Measurements from ENCODE around the gene KCNQ1.
A peak's percentile ranks its signal among the peaks of the same experiment; 100 is the strongest.

KCNQ1 gene

GRCh38 chr11:2415171-2415570 is 29.6 kb upstream of the KCNQ1 start:
- Histone ChIP-seq H3K4me1 (ENCODE audit: insufficient read depth, low read length) (peaks cover under 1% of the 10 kb centered on the region), H2AFZ (ENCODE audit: low read depth, low read length) (no peak overlapping the region), H3K4me3 (ENCODE audit: low read length) (no peak overlapping the region), H3K27me3 (ENCODE audit: insufficient read depth, low read length) (no peaks in the 10 kb centered on the region), H3K9me3 (ENCODE audit: low read length) (no peaks in the 10 kb centered on the region), H3K36me3 (ENCODE audit: insufficient read depth, low read length) (no peaks in the 10 kb centered on the region)

- Histone ChIP-seq H3K36me3 (ENCODE audit: insufficient read depth, low read length) (no peaks in the 10 kb centered on the region), H3K27me3 (ENCODE audit: insufficient read depth, low read length) (no peaks in the 10 kb centered on the region), H3K4me3 (ENCODE audit: low read length) (no peak overlapping the region), H3K9me3 (ENCODE audit: low read length) (no peaks in the 10 kb centered on the region), H3K4me1 (ENCODE audit: insufficient read depth, low read length) (peaks cover 3% of the 10 kb centered on the region), H2AFZ (ENCODE audit: low read depth, low read length) (no peak overlapping the region)
Measured at GRCh38 chr11:2415601-2416380, 29.0 kb upstream of the KCNQ1 start.

GRCh38 chr11:2416765-2417164 is 28.0 kb upstream of the KCNQ1 start:
- Histone ChIP-seq H3K27me3 (ENCODE audit: insufficient read depth, low read length) (no peaks in the 10 kb centered on the region), H3K4me1 (ENCODE audit: insufficient read depth, low read length) (peaks cover 3% of the 10 kb centered on the region), H3K36me3 (ENCODE audit: insufficient read depth, low read length) (no peaks in the 10 kb centered on the region), H2AFZ (ENCODE audit: low read depth, low read length) (no peak overlapping the region), H3K9me3 (ENCODE audit: low read length) (no peaks in the 10 kb centered on the region), H3K4me3 (ENCODE audit: low read length) (no peak overlapping the region)

- H3K4me1 ChIP-seq (ENCODE audit: insufficient read depth, low read length): peaks cover 3% of the 10 kb centered on the region
- no peak overlapping the region for H2AFZ ChIP-seq (ENCODE audit: low read depth, low read length)
- no peaks in the 10 kb centered on the region for H3K36me3 ChIP-seq (ENCODE audit: insufficient read depth, low read length)
Measured at GRCh38 chr11:2417856-2418692, 26.7 kb upstream of the KCNQ1 start.

GRCh38 chr11:2418693-2419360 is 26.0 kb upstream of the KCNQ1 start:
- H2AFZ ChIP-seq (ENCODE audit: low read depth, low read length): no peak overlapping the region
- no peak overlapping the region for H3K4me3 ChIP-seq (ENCODE audit: low read length)
- H3K36me3 ChIP-seq (ENCODE audit: insufficient read depth, low read length): no peaks in the 10 kb centered on the region
- H3K4me1 ChIP-seq (ENCODE audit: insufficient read depth, low read length): peaks cover 3% of the 10 kb centered on the region
- no peaks in the 10 kb centered on the region for H3K27me3 ChIP-seq (ENCODE audit: insufficient read depth, low read length)
- H3K9me3 ChIP-seq (ENCODE audit: low read length): no peaks in the 10 kb centered on the region

More at GRCh38 chr11:2417856-2418692, 26.7 kb upstream of the KCNQ1 start:
- H3K4me3 ChIP-seq (ENCODE audit: low read length): no peak overlapping the region
- H3K9me3 ChIP-seq (ENCODE audit: low read length): no peaks in the 10 kb centered on the region
- H3K27me3 ChIP-seq (ENCODE audit: insufficient read depth, low read length): no peaks in the 10 kb centered on the region

GRCh38 chr11:2419638-2420501 is 24.9 kb upstream of the KCNQ1 start:
- peak overlapping the region; percentile 62 for H2AFZ ChIP-seq (ENCODE audit: low read depth, low read length)
- no peak overlapping the region for H3K4me3 ChIP-seq (ENCODE audit: low read length)
- H3K9me3 ChIP-seq (ENCODE audit: low read length): no peaks in the 10 kb centered on the region
- H3K4me1 ChIP-seq (ENCODE audit: insufficient read depth, low read length): peaks cover 3% of the 10 kb centered on the region
- H3K27me3 ChIP-seq (ENCODE audit: insufficient read depth, low read length): no peaks in the 10 kb centered on the region
- no peaks in the 10 kb centered on the region for H3K36me3 ChIP-seq (ENCODE audit: insufficient read depth, low read length)

GRCh38 chr11:2420502-2421225 is 24.1 kb upstream of the KCNQ1 start:
- no peaks in the 10 kb centered on the region for H3K27me3 ChIP-seq (ENCODE audit: insufficient read depth, low read length)
- H2AFZ ChIP-seq (ENCODE audit: low read depth, low read length): peak overlapping the region; percentile 62
- H3K36me3 ChIP-seq (ENCODE audit: insufficient read depth, low read length): no peaks in the 10 kb centered on the region
- H3K4me3 ChIP-seq (ENCODE audit: low read length): no peak overlapping the region
- no peaks in the 10 kb centered on the region for H3K9me3 ChIP-seq (ENCODE audit: low read length)
- peaks cover 3% of the 10 kb centered on the region for H3K4me1 ChIP-seq (ENCODE audit: insufficient read depth, low read length)

- no peak overlapping the region for H3K4me3 ChIP-seq (ENCODE audit: low read length)
- H3K36me3 ChIP-seq (ENCODE audit: insufficient read depth, low read length): no peaks in the 10 kb centered on the region
- H3K9me3 ChIP-seq (ENCODE audit: low read length): no peaks in the 10 kb centered on the region
- peaks cover 3% of the 10 kb centered on the region for H3K4me1 ChIP-seq (ENCODE audit: insufficient read depth, low read length)
- no peak overlapping the region for H2AFZ ChIP-seq (ENCODE audit: low read depth, low read length)
- H3K27me3 ChIP-seq (ENCODE audit: insufficient read depth, low read length): no peaks in the 10 kb centered on the region
Measured at GRCh38 chr11:2421226-2421994, 23.4 kb upstream of the KCNQ1 start.

- no peak overlapping the region for H2AFZ ChIP-seq (ENCODE audit: low read depth, low read length)
- H3K4me1 ChIP-seq (ENCODE audit: insufficient read depth, low read length): peaks cover 3% of the 10 kb centered on the region
- H3K27me3 ChIP-seq (ENCODE audit: insufficient read depth, low read length): no peaks in the 10 kb centered on the region
- no peaks in the 10 kb centered on the region for H3K36me3 ChIP-seq (ENCODE audit: insufficient read depth, low read length)
- no peaks in the 10 kb centered on the region for H3K9me3 ChIP-seq (ENCODE audit: low read length)
- H3K4me3 ChIP-seq (ENCODE audit: low read length): no peak overlapping the region
Measured at GRCh38 chr11:2421996-2422395, 22.8 kb upstream of the KCNQ1 start.

- H2AFZ ChIP-seq (ENCODE audit: low read depth, low read length): no peak overlapping the region
- H3K27me3 ChIP-seq (ENCODE audit: insufficient read depth, low read length): no peaks in the 10 kb centered on the region
- H3K9me3 ChIP-seq (ENCODE audit: low read length): no peaks in the 10 kb centered on the region
- H3K4me1 ChIP-seq (ENCODE audit: insufficient read depth, low read length): peaks cover 3% of the 10 kb centered on the region
- no peaks in the 10 kb centered on the region for H3K36me3 ChIP-seq (ENCODE audit: insufficient read depth, low read length)
- H3K4me3 ChIP-seq (ENCODE audit: low read length): no peak overlapping the region
Measured at GRCh38 chr11:2422461-2423156, 22.2 kb upstream of the KCNQ1 start.
